ENCODE data around the gene LHFPL2.
"Not testable (repeated sequence)": the region's sequence is repeated elsewhere in the genome, so short reads cannot be mapped to it uniquely, and the experiment has no call there.

The LHFPL2 gene, protein sequence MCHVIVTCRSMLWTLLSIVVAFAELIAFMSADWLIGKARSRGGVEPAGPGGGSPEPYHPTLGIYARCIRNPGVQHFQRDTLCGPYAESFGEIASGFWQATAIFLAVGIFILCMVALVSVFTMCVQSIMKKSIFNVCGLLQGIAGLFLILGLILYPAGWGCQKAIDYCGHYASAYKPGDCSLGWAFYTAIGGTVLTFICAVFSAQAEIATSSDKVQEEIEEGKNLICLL

DNA sequence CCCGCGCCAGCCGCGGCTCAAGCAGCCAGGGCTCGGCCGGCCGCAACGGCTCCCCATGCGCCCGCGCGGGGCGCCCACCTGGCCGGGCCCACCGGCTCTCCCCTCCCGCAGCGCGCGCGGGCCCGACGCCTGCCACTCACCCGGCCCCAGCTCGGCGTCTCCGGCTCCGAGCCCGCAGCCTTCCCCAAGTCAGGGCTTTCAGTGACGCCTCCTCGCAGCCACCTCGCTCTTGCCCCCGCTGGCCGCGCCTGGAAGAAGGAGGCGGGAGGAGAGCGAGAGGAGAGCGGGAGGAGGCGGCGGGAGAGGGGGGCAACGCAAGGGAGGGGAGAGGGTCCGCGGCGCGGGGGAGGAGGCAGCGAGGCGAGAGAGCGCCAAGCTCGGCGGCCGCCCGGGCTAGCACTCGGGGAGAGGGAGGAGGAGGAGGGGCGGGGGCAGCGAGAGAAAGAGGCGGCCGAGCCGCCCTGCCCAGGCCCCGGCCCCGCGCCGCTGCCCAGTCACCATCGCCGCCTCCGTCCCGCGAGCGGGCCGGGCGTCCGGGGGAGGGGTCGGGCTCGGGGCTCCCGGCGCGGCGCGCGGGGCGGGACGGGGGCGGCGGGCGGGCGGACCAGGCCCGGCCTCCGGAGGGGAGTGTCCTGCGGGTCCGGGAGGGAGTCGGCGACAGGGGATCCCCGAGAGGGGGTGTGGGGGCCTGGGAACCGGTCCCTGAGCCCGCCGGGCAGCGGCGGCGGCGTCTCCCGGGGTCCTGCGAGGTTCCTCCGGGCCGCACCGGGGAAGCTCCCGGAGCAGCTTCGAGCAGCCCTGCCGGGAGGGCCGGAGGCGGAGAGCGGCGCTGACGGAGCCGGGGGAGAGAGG is at the start of gene LHFPL2:
TSS of gene LHFPL2 (minus strand) at position 414 of the 852 bp plus-strand sequence. CDS start 138,559 bp downstream, outside the sequence.
- Histone ChIP-seq H3K9me3 (no peaks in the 10 kb centered on the region), H3K4me1 (peaks cover 15% of the 10 kb centered on the region), H3K27ac (no peak within 1 kb of the TSS; the same call in 1 of the 2 replicates), H3K4me2 (peak within 1 kb of the TSS; percentile 90), H4K20me1 (peaks cover 10% of the 10 kb centered on the region), H3K4me3 (peak within 1 kb of the TSS; percentile 71), H3K27me3 (peaks cover 42% of the 10 kb centered on the region), H3K36me3 (no peaks in the 10 kb centered on the region), H3K9ac (peak within 1 kb of the TSS; percentile 72)
- no peak for TF ChIP-seq Cebpa-rat (IDR thresholded peaks at IDR 0.05)

- Histone ChIP-seq H3K4me1 (no peaks in the 10 kb centered on the region), H3K36me3 (no peaks in the 10 kb centered on the region), H3K27me3 (no peaks in the 10 kb centered on the region), H3K27ac (no peak overlapping the region), H3K9ac (no peak overlapping the region), H3K4me3 (no peak overlapping the region), H4K20me1 (no peaks in the 10 kb centered on the region), H3K4me2 (no peak overlapping the region), H3K9me3 (peaks cover 4% of the 10 kb centered on the region; the same call in 1 of the 2 replicates)
- no peak for TF ChIP-seq Cebpa-rat (IDR thresholded peaks at IDR 0.05)
Observed at GRCh38 chr5:78696637-78697036, 48.1 kb upstream of the LHFPL2 start.

GRCh38 chr5:78696052-78696451 is 47.5 kb upstream of the LHFPL2 start:
- H3K4me2 ChIP-seq, H4K20me1 ChIP-seq, H3K27me3 ChIP-seq, H3K36me3 ChIP-seq, H3K4me3 ChIP-seq, H3K27ac ChIP-seq, H3K4me1 ChIP-seq, H3K9me3 ChIP-seq, H3K9ac ChIP-seq: not testable (repeated sequence)

DNA sequence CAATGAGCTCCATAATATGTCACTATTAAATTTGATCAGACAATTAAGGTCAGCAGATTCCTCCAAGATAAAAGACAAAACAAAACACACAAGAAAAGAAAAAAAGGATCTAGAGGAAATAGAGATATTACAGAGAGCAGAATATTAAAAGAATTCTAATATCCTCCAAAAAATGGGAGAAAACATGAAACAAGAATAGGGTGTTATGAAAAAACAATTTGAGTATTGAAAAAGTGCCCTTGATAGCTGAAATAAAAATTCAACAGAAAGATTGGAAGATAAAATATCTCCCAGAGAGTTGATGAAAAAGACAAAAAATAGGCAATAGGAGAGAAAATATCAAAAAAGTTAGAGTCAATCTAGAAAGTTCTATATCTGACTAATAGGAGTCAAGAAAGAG is 44.8 kb upstream of the LHFPL2 start:
- H4K20me1 ChIP-seq: no peaks in the 10 kb centered on the region
- H3K4me3 ChIP-seq: no peak overlapping the region
- H3K4me1 ChIP-seq: no peaks in the 10 kb centered on the region
- no peak for TF ChIP-seq Cebpa-rat (IDR thresholded peaks at IDR 0.05)
- H3K9me3 ChIP-seq: peaks cover 4% of the 10 kb centered on the region; the same call in 1 of the 2 replicates
- H3K27ac ChIP-seq: no peak overlapping the region
- H3K36me3 ChIP-seq: no peaks in the 10 kb centered on the region
- H3K27me3 ChIP-seq: no peaks in the 10 kb centered on the region
- H3K4me2 ChIP-seq: no peak overlapping the region
- H3K9ac ChIP-seq: no peak overlapping the region

DNA sequence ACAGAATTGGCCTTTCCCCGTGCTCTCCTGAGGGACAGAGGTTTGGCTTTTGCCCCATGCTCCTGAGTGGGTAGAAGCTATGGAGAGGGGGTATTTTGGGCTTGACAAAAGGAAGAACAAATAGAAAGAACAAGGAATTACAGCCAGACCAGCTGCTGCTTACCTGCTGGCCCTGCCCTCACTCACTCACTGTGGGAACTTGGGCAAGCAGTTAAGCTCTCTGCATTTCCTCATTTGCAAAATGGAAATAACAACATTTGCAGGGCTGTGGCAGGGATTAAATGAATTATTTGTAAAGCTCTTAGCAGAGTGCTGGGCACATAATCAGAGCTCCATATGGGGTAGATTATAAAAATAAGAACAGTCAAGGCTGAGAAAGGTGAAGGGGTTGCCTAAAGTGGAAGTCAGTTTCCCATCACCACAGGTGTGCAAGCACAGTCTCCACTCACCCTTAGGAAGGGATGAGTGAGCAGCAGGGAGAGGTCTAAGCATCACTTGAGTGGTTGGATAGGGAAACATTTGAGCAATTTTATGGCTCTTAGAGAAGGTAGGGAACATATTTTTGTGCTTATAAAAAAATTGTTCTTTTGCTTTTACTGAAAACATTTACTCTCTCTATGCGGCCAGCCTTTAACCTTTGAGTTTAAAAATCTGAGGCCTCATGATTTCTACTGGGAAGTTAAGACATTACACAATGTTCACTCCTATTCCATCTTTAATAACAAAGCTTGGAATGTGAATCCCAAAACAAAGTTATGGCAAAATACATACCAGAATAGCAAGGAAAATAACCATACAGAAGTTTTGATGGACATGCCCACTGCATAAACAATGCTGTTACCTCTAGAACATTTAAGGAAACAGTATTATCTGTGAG is 42.8 kb upstream of the LHFPL2 start:
- Histone ChIP-seq H3K9me3 (peaks cover 4% of the 10 kb centered on the region; the same call in 1 of the 2 replicates), H3K4me1 (no peaks in the 10 kb centered on the region), H3K9ac (no peak overlapping the region), H3K27ac (no peak overlapping the region), H3K27me3 (no peaks in the 10 kb centered on the region), H3K4me2 (no peak overlapping the region), H3K36me3 (no peaks in the 10 kb centered on the region), H4K20me1 (no peaks in the 10 kb centered on the region), H3K4me3 (no peak overlapping the region)
- no peak for TF ChIP-seq Cebpa-rat (IDR thresholded peaks at IDR 0.05)

- Histone ChIP-seq H3K9ac (no peak overlapping the region), H3K4me2 (no peak overlapping the region), H3K36me3 (no peaks in the 10 kb centered on the region), H4K20me1 (no peaks in the 10 kb centered on the region), H3K27me3 (no peaks in the 10 kb centered on the region), H3K4me3 (no peak overlapping the region), H3K9me3 (no peaks in the 10 kb centered on the region; the same call in 1 of the 2 replicates), H3K4me1 (no peaks in the 10 kb centered on the region), H3K27ac (no peak overlapping the region)
- TF ChIP-seq Cebpa-rat (IDR thresholded peaks at IDR 0.05): no peak
Observed at GRCh38 chr5:78690253-78690972, 41.8 kb upstream of the LHFPL2 start.

GRCh38 chr5:78689540-78690252 is 41.1 kb upstream of the LHFPL2 start:
- H3K4me2 ChIP-seq: no peak overlapping the region
- H3K27ac ChIP-seq: no peak overlapping the region

GRCh38 chr5:78687514-78687913 is 38.9 kb upstream of the LHFPL2 start:
- not testable (repeated sequence) for H3K27me3 ChIP-seq, H3K9ac ChIP-seq, H3K4me2 ChIP-seq, H3K4me1 ChIP-seq, H4K20me1 ChIP-seq, H3K4me3 ChIP-seq, H3K36me3 ChIP-seq, H3K9me3 ChIP-seq, H3K27ac ChIP-seq

More at GRCh38 chr5:78689540-78690252, 41.1 kb upstream of the LHFPL2 start:
- no peak overlapping the region for H3K4me3 ChIP-seq
- H3K36me3 ChIP-seq: no peaks in the 10 kb centered on the region
- no peaks in the 10 kb centered on the region for H4K20me1 ChIP-seq
- H3K9me3 ChIP-seq: no peaks in the 10 kb centered on the region; the same call in 1 of the 2 replicates
- no peak overlapping the region for H3K9ac ChIP-seq
- H3K4me1 ChIP-seq: no peaks in the 10 kb centered on the region
- no peaks in the 10 kb centered on the region for H3K27me3 ChIP-seq
- TF ChIP-seq Cebpa-rat (IDR thresholded peaks at IDR 0.05): no peak

- not testable (repeated sequence) for H4K20me1 ChIP-seq
Observed at GRCh38 chr5:78683905-78684304, 35.3 kb upstream of the LHFPL2 start.

More at GRCh38 chr5:78683905-78684304, 35.3 kb upstream of the LHFPL2 start:
- H3K4me1 ChIP-seq, H3K4me3 ChIP-seq, H3K36me3 ChIP-seq, H3K4me2 ChIP-seq, H3K27ac ChIP-seq, H3K9ac ChIP-seq, H3K27me3 ChIP-seq: not testable (repeated sequence)
- H3K9me3 ChIP-seq: peaks cover 16% of the 10 kb centered on the region; the same call in 1 of the 2 replicates

Measured in BLaER1 (cell line).